Heart left ventricle (tissue), 13 donors: ENCODE data around the gene SULT1A1.
"Not testable (repeated sequence)": the region's sequence is repeated elsewhere in the genome, so short reads cannot be mapped to it uniquely, and the experiment has no call there.

Experiments
- POLR2A ChIP-seq, 2 donors: fragments of 450-650 bp; IDR thresholded peaks; one replicate each; pipeline ENCODE4 v1.6.1; 2017; ENCODE audit warnings: antibody characterized with exemption in 2 of 2, mild to moderate bottlenecking in 2 of 2, moderate library complexity in 2 of 2
- TF ChIP-seq, protein P1 (sequence below), 12 donors: fragments of 200-600 bp; sonication (generic) in 4 of 12; IDR thresholded peaks; one replicate each; pipeline versions ENCODE4 v1.5.0 to v1.8.0; 2018 to 2022; ENCODE audit warnings: antibody characterized with exemption in 12 of 12, mild to moderate bottlenecking in 5 of 12
- donor health status: ischemic (EF 13 %, LVEDD 7.1; RV severe dilation, severe dysfunction).
- donor health status: DM: no; HTN: yes; CAD: no.
- donor health status: DM: no; HTN: no; CAD: no.
- donor health status: ischemic (EF 25% LVEDD 6.9; RV normal size, moderate dysfunction).
- donor health status: ischemic (EF 25% LVEDD 5.7; RV mildly dilated, moderate dysfunction).
- donor health status: ischemic (EF 35%, LVEDD 5.7; RV mildly dilated, moderate dysfunction).
- donor health status: nonischemic (EF 11% LVEDD 7.7; RV severe dilation, severe dysfunction).
- donor health status: DM: yes; HTN: yes; CAD: no.
- donor health status: PGD.
- donor health status: ischemic (EF 29% LVEDD 5.4; RV normal size, mild dysfunction).
- donor health status: nonischemic (EF 23%, LVEDD 6.1; RV moderate dilation, normal function).

DNA sequence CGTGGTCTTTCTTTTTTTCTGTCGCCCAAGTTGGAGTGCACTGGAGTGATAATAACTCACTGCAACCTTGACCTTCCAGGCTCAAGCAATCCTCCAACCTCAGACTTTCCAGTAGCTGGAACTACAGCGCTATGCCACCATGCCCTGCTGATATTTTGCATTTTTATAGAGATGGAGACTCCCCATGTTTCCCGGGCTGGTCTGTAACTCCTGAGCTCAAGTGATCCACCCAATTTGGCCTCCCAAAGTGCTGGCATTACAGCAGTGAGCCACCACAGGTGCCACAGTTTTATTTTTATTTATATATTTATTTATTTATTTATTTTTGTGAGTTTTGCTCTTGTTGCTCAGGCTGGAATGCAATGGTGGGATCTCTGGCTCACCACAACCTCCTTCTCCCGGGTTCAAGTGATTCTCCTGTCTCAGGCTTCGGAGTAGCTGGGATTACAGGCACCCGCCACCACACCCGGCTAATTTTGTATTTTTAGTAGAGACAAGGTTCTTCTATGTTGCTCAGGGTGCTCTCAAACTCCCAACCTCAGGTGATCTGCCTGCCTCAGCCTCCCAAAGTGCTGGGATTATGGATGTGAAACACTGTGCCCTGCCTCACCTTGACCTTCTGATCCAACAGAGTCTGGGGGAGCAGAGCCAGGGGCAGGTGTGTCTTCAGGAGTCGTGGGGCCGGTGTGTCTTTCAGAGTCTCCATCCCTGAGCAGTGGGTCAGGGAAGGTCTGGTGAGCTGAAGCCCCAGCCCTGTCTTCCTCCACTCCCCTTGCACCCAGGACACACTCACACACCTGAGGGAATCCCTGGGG lies 2.0 kb downstream of the SULT1A1 start:
- TF ChIP-seq, protein P1, sequence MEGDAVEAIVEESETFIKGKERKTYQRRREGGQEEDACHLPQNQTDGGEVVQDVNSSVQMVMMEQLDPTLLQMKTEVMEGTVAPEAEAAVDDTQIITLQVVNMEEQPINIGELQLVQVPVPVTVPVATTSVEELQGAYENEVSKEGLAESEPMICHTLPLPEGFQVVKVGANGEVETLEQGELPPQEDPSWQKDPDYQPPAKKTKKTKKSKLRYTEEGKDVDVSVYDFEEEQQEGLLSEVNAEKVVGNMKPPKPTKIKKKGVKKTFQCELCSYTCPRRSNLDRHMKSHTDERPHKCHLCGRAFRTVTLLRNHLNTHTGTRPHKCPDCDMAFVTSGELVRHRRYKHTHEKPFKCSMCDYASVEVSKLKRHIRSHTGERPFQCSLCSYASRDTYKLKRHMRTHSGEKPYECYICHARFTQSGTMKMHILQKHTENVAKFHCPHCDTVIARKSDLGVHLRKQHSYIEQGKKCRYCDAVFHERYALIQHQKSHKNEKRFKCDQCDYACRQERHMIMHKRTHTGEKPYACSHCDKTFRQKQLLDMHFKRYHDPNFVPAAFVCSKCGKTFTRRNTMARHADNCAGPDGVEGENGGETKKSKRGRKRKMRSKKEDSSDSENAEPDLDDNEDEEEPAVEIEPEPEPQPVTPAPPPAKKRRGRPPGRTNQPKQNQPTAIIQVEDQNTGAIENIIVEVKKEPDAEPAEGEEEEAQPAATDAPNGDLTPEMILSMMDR (IDR thresholded peaks at IDR 0.05), result not testable (repeated sequence)
- not testable (repeated sequence) for TF ChIP-seq POLR2A (IDR thresholded peaks at IDR 0.05)
